HG03520 (cell line): ENCODE results near the gene OR51V1.
A peak's percentile ranks its signal among the peaks of the same experiment; 100 is the strongest.
"Not testable (repeated sequence)": the region's sequence is repeated elsewhere in the genome, so short reads cannot be mapped to it uniquely, and the experiment has no call there.

Source experiments
- ATAC-seq: cut with Tn5 transposase; IDR thresholded peaks from one replicate; pipeline ENCODE4 v1.9.1; 2021; ENCODE audit warnings: mild to moderate bottlenecking, moderate library complexity; ENCODE audit not compliant: unreplicated experiment

OR51V1 gene, protein sequence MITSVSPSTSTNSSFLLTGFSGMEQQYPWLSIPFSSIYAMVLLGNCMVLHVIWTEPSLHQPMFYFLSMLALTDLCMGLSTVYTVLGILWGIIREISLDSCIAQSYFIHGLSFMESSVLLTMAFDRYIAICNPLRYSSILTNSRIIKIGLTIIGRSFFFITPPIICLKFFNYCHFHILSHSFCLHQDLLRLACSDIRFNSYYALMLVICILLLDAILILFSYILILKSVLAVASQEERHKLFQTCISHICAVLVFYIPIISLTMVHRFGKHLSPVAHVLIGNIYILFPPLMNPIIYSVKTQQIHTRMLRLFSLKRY

GRCh38 chr11:5200582-5200981, at the start of gene OR51V1:
Gene OR51V1, minus strand, starts transcription at chr11:5200682. Its CDS starts 0 bp downstream, at chr11:5200682.
- no peak for ATAC-seq

DNA sequence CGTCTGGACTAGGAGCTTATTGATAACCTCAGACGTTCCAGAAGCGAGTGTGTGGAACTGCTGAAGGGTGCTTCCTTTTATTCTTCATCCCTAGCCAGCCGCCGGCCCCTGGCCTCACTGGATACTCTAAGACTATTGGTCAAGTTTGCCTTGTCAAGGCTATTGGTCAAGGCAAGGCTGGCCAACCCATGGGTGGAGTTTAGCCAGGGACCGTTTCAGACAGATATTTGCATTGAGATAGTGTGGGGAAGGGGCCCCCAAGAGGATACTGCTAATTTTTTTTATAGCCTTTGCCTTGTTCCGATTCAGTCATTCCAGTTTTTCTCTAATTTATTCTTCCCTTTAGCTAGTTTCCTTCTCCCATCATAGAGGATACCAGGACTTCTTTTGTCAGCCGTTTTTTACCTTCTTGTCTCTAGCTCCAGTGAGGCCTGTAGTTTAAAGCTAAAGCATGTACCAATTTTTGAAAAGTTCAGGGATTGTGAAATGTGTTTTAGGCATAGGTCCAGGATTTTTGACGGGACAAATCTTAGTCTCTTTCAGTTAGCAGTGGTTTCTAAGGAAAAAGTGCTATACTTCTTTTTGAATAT, 49.4 kb upstream of the OR51V1 start, which contains the start of gene HBG1:
Gene HBG1, minus strand, starts transcription at position 51 of the 590 bp plus-strand sequence. CDS start 53 bp downstream, outside the sequence.
- not testable (repeated sequence) for ATAC-seq

- not testable (repeated sequence) for ATAC-seq
Observed at GRCh38 chr11:5248498-5248897, 48.0 kb upstream of the OR51V1 start.

- no peak for ATAC-seq
Observed at GRCh38 chr11:5247472-5248192, 47.1 kb upstream of the OR51V1 start.

DNA sequence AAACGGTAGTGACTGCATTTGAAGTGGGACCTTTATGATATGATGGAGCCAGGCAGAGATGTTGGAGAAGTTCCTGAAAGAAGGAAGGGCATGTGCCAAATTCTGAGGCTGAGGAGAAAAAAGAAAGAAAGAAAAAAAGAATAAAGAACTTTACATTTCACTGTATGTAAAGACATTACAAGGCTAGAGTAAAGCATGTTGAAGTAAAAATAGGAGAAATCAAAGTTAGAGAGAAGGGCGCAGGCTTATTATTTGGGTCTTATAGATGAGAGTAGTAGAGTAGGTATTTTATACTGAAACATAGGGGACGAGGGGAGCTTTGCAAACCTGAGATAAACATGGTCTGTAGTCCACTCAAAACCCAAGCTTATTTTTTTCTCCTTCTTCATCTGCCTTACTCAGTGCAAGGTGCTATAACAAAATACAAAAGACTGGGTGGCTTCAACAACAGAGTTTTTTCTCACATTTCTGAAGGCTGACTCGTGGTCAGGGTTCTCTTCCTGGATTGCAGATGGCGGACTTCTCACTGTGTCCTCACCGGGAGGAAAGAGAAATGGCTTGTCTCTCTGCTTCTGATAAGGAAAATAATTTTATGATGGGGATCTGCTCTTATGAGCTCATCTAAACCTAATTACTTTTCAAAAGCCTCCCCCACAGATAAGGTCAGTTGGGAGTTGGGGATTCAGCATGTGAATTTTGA, 46.4 kb upstream of the OR51V1 start:
- no peak for ATAC-seq

GRCh38 chr11:5245155-5245554, 44.7 kb upstream of the OR51V1 start:
- no peak for ATAC-seq

DNA sequence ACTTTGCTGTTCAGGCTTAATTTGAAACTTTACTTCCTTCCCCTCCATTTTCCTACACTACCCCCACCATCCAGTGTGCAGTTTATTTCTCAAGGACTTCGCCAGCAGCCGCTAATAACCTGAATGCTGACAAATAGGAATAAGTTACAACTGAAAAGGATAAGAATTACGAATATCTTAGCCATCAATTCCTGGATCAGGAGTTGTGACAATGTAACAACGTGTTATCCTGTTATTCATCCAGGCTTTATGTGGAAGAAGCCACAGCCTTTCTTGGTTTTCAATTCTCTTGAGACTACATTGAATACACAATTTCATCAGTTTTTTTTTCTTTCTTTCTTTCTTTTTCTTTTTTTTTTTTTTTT, 43.3 kb upstream of the OR51V1 start:
- ATAC-seq = no peak

- ATAC-seq = peak; percentile 89
Observed at GRCh38 chr11:5242933-5243815, 42.7 kb upstream of the OR51V1 start.

DNA sequence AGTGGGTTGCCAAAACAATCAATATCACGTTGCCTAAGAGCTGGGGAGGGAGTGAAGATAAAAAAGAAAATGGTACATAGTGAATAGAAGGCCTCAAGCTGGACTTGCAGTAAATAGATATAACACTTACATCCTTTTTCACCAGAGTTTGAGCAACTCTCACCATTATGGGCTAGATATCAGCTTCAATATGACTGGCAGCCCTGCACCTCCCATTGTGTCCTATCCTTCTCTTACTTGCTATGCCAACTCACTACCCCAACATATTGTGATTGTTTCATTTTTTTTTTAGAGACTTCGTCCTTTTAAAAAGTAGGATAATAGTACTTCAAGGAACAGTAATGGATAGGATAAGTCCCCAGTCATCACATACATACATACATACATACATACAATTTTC, 41.7 kb upstream of the OR51V1 start:
- no peak for ATAC-seq

DNA sequence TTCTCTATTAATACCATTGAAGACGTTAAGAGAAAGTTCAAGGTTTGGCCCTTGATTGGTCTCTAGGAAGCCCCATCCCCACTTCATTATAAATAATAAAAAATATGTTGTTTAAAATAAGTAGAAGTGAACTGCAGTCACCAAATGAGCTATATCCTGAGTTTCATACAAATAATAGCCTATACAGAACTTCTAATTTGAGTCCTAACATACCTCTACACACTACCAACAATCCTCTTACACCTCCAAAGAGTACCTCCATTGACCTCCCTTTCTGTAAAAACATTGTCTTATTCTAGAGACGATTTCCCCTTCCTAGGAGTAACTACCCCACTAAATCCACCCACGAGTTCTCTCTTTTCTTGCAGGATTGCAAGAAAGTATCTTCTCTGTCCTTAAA, 41.0 kb upstream of the OR51V1 start:
- no peak for ATAC-seq

DNA sequence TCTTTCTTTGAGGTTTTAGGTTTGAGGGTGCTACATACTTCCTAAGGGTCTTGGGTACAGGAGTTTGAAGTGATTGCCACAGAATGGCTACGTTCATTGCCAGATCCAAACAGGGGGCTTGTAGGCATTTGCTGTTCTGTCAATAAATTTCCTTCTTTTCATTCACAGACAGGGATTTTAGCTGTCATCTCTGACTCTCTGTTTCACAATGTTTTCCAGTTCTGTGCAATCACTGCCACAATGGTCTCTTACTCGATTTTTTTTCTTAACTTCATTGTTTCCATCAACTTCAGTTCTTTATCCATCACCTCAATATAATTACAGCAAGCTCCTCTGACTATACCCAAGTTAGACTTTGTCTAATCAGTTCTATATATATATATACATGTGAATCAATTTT, 40.0 kb upstream of the OR51V1 start:
- ATAC-seq = no peak

GRCh38 chr11:5240056-5240455, 39.6 kb upstream of the OR51V1 start:
- ATAC-seq = no peak

DNA sequence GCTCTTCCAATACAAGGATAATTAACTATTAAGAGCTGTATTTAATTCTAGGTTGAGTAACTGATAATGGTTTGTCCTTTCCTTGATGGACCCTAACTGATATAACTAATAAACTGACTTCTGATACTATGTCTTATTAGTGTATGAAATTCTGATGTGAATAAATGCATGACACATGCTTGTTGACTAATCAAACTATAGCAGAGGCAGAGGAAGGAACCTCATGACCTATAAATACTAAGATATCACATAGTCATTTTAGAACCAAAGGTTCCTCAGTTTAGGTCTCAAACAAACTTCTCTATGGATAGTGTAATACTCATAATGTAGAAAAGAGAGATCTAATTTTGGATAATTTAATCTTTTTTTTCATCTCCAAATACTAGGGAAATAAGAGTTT, 38.6 kb upstream of the OR51V1 start:
- no peak for ATAC-seq

- no peak for ATAC-seq
Observed at GRCh38 chr11:5238486-5238885, 38.0 kb upstream of the OR51V1 start.

GRCh38 chr11:5237420-5237819, 36.9 kb upstream of the OR51V1 start:
- ATAC-seq = no peak

GRCh38 chr11:5235364-5236095, 35.0 kb upstream of the OR51V1 start:
- ATAC-seq = no peak

DNA sequence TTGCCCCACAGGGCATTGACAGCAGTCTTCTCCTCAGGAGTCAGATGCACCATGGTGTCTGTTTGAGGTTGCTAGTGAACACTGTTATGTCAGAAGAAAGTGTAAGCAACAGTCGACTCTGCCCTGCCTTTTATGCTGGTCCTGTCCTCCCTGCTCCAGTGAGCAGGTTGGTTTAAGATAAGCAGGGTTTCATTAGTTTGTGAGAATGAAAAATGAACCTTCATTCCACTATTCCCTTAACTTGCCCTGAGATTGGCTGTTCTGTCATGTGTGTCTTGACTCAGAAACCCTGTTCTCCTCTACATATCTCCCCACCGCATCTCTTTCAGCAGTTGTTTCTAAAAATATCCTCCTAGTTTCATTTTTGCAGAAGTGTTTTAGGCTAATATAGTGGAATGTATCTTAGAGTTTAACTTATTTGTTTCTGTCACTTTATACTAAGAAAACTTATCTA, 33.9 kb upstream of the OR51V1 start, which contains the start of gene HBD:
Gene HBD, minus strand, starts transcription at position 103 of the 454 bp plus-strand sequence. Its CDS starts 50 bp downstream, at position 53.
- ATAC-seq = peak; percentile 81

DNA sequence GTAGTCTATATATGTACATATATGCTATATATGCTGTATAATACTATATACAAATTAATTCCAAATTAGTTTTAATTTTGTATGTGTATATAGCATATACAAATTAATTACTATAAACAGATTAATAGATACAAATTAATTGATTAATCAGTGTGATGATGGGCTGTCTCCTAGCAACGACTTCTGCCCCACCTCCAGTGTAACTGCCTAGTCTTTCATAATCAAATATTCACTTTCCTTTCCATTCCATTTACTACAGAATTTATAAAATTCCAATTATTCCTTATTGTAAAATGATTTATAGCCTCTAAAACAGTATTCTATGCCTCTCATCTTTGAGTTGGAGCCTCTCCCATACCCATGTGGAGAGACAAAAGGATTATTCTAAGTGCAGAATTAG, 32.8 kb upstream of the OR51V1 start:
- ATAC-seq = no peak

GRCh38 chr11:5232821-5233220, 32.3 kb upstream of the OR51V1 start:
- no peak for ATAC-seq
